B cell (primary cell): ENCODE measurements around the gene TECTB.

Source experiments
- CTCF ChIP-seq: fragments of 200-600 bp; IDR thresholded peaks from one replicate; pipeline ENCODE4 v1.8.0; 2022; ENCODE audit warnings: antibody characterized with exemption, mild to moderate bottlenecking
- EZH2 ChIP-seq: IDR thresholded peaks from 2 replicates; pipeline ENCODE4 v1.6.1; 2012; ENCODE audit warnings: borderline replicate concordance, low read depth, mild to moderate bottlenecking, moderate library complexity, low read length; ENCODE audit not compliant: insufficient read depth, poor library complexity, severe bottlenecking

GRCh38 chr10:112244197-112244596, 39.0 kb upstream of the TECTB start:
- no peak for TF ChIP-seq CTCF
- no peak for TF ChIP-seq EZH2
